Kidney (tissue), 14 donors: ENCODE measurements around the gene F7. TPM values are rescaled to one million over a fixed set of nuclear protein-coding genes. Genes with fewer than 3 reads are reported as not detected.

Experiments
- DNase-seq, 5 donors: peaks; one replicate each; pipeline ENCODE4 v3.0.0-alpha.2; 2013 to 2020
- FAIRE-seq: peaks from 2 replicates; lab custom pipeline; 2012; peaks lifted over from hg19 to GRCh38; lab: Jason Lieb, UNC
- H3K27ac ChIP-seq, 2 donors: one replicate each; pipeline ENCODE4 v1.7.0; 2013; ENCODE audit warnings: low read depth in 2 of 2, low read length in 2 of 2, inconsistent platforms in 1 of 2
- H3K27me3 ChIP-seq: one replicate; pipeline ENCODE4 v1.7.1; 2013; ENCODE audit warnings: low read length, inconsistent platforms; ENCODE audit not compliant: control insufficient read depth, insufficient read depth
- H3K36me3 ChIP-seq, 3 donors: one replicate each; pipeline versions ENCODE4 v1.7.0 to v1.7.1; 2013; ENCODE audit warnings: low read length in 3 of 3, control low read depth in 1 of 3, inconsistent platforms in 1 of 3; ENCODE audit not compliant: insufficient read depth in 3 of 3, control insufficient read depth in 2 of 3
- H3K4me1 ChIP-seq, 3 donors: one replicate each; pipeline versions ENCODE4 v1.7.0 to v1.7.1; 2013; ENCODE audit warnings: low read length in 3 of 3, inconsistent platforms in 1 of 3, low read depth in 1 of 3; ENCODE audit not compliant: control insufficient read depth in 2 of 3, insufficient read depth in 2 of 3
- H3K4me3 ChIP-seq, 3 donors: one replicate each; pipeline versions ENCODE4 v1.7.0 to v1.8.1; 2013; ENCODE audit warnings: low read length in 3 of 3, control low read depth in 1 of 3, inconsistent platforms in 1 of 3
- H3K9ac ChIP-seq, 3 donors: one replicate each; pipeline versions ENCODE4 v1.7.0 to v1.7.1; 2013; ENCODE audit warnings: low read length in 3 of 3, control low read depth in 1 of 3, inconsistent platforms in 1 of 3
- H3K9me3 ChIP-seq, 3 donors: one replicate each; pipeline versions ENCODE4 v1.7.0 to v1.7.1; 2013; ENCODE audit warnings: low read length in 3 of 3, control low read depth in 1 of 3, inconsistent platforms in 1 of 3; ENCODE audit not compliant: control insufficient read depth in 2 of 3, insufficient read depth in 1 of 3
- CTCF ChIP-seq: IDR thresholded peaks from 3 replicates; pipeline ENCODE4 v1.5.1; 2012; ENCODE audit warnings: mild to moderate bottlenecking, moderate library complexity, borderline replicate concordance; ENCODE audit not compliant: insufficient read depth; ENCODE audit errors: extremely low read depth
- intact Hi-C: fragments of 100-400 bp; cut with DNase I; formaldehyde crosslinking; loops from one replicate; pipeline ENCODE4 v1.11.1; 2022
- polyA plus RNA-seq: library from polyadenylated mRNA; stranded (reverse); fragments of 350-450 nt; fragmentation: Illumina TruSeq; extraction: RNeasy Lipid Tissue Mini Kit (QIAGEN cat#74804); gene quantifications from one replicate; pipeline ENCODE4 v1.2.3, GENCODE V29; 2014; ENCODE audit warnings: low read depth, low replicate concordance; ENCODE audit not compliant: insufficient read depth
- total RNA-seq: library from RNA; stranded (reverse); fragmentation: NEBNext Ultra II Directional; extraction: Animal tissue kit (Norgen Biotek cat#: 25700); gene quantifications from one replicate; pipeline ENCODE4 v1.2.1, GENCODE V29; 2021
- donor health status: control.
- donor health status: control.
- donor health status: control.
- donor health status: control.
- donor health status: control.
- donor health status: DM: yes; HTN: yes; CAD: no.
- donor health status: Normal renal cell carcinoma (clear cell type).

Gene F7
- total and polyA plus RNA-seq, 2 donors from 2014 or later = 0.16 to 0.52 TPM

- DNase-seq (no peak), FAIRE-seq (no peak)
- H3K9me3 ChIP-seq = no peaks in the 10 kb centered on the region
- H3K27me3 ChIP-seq = peaks cover 6% of the 10 kb centered on the region
- H3K36me3 ChIP-seq = no peaks in the 10 kb centered on the region
- H3K4me1 ChIP-seq = no peaks in the 10 kb centered on the region
- intact Hi-C loops = no loop called here
- TF ChIP-seq CTCF = no peak
- H3K4me3 ChIP-seq = no peak overlapping the region
- H3K9ac ChIP-seq = no peak overlapping the region
- no peak overlapping the region for H3K27ac ChIP-seq
Measured at GRCh38 chr13:113102727-113103126, 2.9 kb upstream of the F7 start.

DNA sequence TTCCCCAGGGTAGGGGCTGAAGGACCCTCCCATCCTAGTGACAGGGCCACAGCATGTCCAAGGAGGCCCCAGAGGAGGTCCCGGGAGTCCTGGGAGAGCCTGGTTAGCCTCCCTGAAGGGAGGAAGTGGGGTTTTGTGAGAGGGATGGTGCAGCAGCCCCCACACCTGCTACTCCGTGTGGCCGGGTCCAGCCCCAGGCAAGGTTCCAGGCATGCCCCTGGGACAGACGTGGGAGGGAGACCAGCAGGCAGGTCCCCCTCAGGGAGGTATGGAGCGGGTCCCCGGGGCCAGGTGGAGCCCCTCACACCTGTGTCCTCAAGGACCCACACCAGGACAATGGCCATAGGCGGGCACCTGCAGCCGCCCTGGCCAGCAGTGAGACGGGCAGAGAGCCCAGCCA lies 1.9 kb upstream of the F7 start:
- TF ChIP-seq CTCF = no peak
- Histone ChIP-seq H3K27ac (no peak overlapping the region), H3K4me1 (no peaks in the 10 kb centered on the region), H3K9me3 (no peaks in the 10 kb centered on the region), H3K36me3 (no peaks in the 10 kb centered on the region), H3K4me3 (no peak overlapping the region), H3K9ac (no peak overlapping the region), H3K27me3 (peaks cover 6% of the 10 kb centered on the region)
- intact Hi-C loops = no loop called here
- DNase-seq (no peak), FAIRE-seq (no peak)

DNA sequence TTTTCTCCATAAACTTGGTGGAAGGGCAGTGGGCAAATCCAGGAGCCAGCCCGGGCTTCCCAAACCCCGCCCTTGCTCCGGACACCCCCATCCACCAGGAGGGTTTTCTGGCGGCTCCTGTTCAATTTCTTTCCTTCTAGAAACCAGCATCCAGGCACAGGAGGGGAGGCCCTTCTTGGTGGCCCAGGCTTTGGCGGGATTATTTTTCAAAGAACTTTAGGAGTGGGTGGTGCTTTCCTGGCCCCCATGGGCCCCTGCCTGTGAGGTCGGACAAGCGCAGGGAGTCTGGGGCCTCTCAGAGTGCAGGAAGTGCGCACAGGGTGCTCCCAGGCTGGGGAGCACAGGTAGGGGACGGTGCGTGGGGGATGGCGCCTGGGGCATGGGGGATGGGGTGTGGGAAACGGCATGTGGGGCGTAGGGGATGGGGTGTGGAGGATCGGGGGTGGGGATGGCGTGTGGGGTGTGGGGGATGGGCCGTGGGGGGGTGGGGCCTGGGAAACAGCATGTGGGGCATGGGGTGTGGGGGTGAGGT lies 396 bp downstream of the F7 start:
- FAIRE-seq = no peak
- intact Hi-C loops = no loop called here
- H3K27ac ChIP-seq = no peak overlapping the region
- no peak overlapping the region for H3K4me3 ChIP-seq
- H3K27me3 ChIP-seq = no peaks in the 10 kb centered on the region
- no peaks in the 10 kb centered on the region for H3K9me3 ChIP-seq
- H3K9ac ChIP-seq = no peak overlapping the region
- DNase-seq = no peak
- H3K4me1 ChIP-seq = peaks cover 0 to 3% (median 0%) of the 10 kb centered on the region in 3 donors
- no peak for TF ChIP-seq CTCF
- H3K36me3 ChIP-seq = no peaks in the 10 kb centered on the region
